Endothelial cell of umbilical vein (primary cell): ENCODE data around the gene SLC6A18.

Source experiments
- CTCF ChIP-seq, 2 donors: IDR thresholded peaks; 1 replicate in 1 of 2; 2 replicates in 1 of 2; pipeline ENCODE4 v1.5.1; 2011; ENCODE audit warnings: low read length in 2 of 2, mild to moderate bottlenecking in 2 of 2, moderate library complexity in 2 of 2, control low read depth in 1 of 2, inconsistent platforms in 1 of 2, low read depth in 1 of 2; ENCODE audit not compliant: insufficient read depth in 1 of 2; ENCODE audit errors: extremely low read depth in 1 of 2
- MYC ChIP-seq: IDR thresholded peaks from one replicate; pipeline ENCODE4 v1.6.1; 2011; ENCODE audit warnings: mild to moderate bottlenecking, low read depth, low read length
- POLR2A ChIP-seq: IDR thresholded peaks from 2 replicates; pipeline ENCODE4 v1.6.1; 2012; ENCODE audit warnings: low read depth, mild to moderate bottlenecking, control low read depth, low read length
- POLR2AphosphoS5 ChIP-seq: IDR thresholded peaks from 2 replicates; pipeline ENCODE4 v1.6.1; 2012; ENCODE audit warnings: low read depth, mild to moderate bottlenecking, control low read depth, low read length, moderate library complexity; ENCODE audit not compliant: insufficient read depth
- TF ChIP-seq, protein P1 (sequence below): IDR thresholded peaks from 2 replicates; pipeline ENCODE4 v1.6.1; 2011; ENCODE audit not compliant: insufficient read depth, insufficient read length

- TF ChIP-seq CTCF (IDR thresholded peaks at IDR 0.05; ENCODE audit: extremely low read depth in 1 of 2, insufficient read depth in 1 of 2, low read depth in 1 of 2, low read length in 2 of 2): no peak
- no peak for TF ChIP-seq POLR2AphosphoS5
- TF ChIP-seq, protein P1, sequence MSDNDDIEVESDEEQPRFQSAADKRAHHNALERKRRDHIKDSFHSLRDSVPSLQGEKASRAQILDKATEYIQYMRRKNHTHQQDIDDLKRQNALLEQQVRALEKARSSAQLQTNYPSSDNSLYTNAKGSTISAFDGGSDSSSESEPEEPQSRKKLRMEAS: no peak
- TF ChIP-seq MYC: no peak
- TF ChIP-seq POLR2A: no peak
Measured at GRCh38 chr5:1214163-1214935, 10.8 kb upstream of the SLC6A18 start.
